Activated CD4-positive, alpha-beta memory T cell treated with anti-CD3 and anti-CD28 coated beads, Interleukin-2, amount 10 ng/mL, durations not matched to agents 7 days and 5 days (primary cell): ENCODE data around the gene RSU1. TPM values are rescaled to one million over a fixed set of nuclear protein-coding genes. Genes with fewer than 3 reads are reported as not detected.
"Not testable (repeated sequence)": the region's sequence is repeated elsewhere in the genome, so short reads cannot be mapped to it uniquely, and the experiment has no call there.

ENCODE experiments used
- CTCF ChIA-PET: fragments of 350-600 bp; sonication (Branson Sonifier 250); formaldehyde crosslinking; loops from one replicate; lab custom pipeline; 2021; ENCODE audit warnings: antibody characterized with exemption, inconsistent platforms; lab: Charles Lee
- POLR2A ChIA-PET: fragments of 350-600 bp; sonication (Branson Sonifier 250); formaldehyde crosslinking; loops from one replicate; lab custom pipeline; 2021; ENCODE audit warnings: antibody characterized with exemption; lab: Charles Lee
- DNase-seq: peaks from one replicate; pipeline ENCODE4 v3.0.0-alpha.2; 2020
- H3K27ac Mint-ChIP-seq: one replicate; pipeline ENCODE4 v1.8.0; 2021; ENCODE audit warnings: mild to moderate bottlenecking, mixed read lengths
- H3K27me3 Mint-ChIP-seq: one replicate; pipeline ENCODE4 v1.8.0; 2021; ENCODE audit warnings: mixed read lengths
- H3K36me3 Mint-ChIP-seq: one replicate; pipeline ENCODE4 v1.8.0; 2021; ENCODE audit warnings: low read depth, mixed read lengths
- H3K4me1 Mint-ChIP-seq: one replicate; pipeline ENCODE4 v1.8.0; 2021; ENCODE audit warnings: mixed read lengths
- H3K4me3 Mint-ChIP-seq: one replicate; pipeline ENCODE4 v1.8.0; 2021; ENCODE audit warnings: mild to moderate bottlenecking, mixed read lengths
- H3K9me3 Mint-ChIP-seq: one replicate; pipeline ENCODE4 v1.8.0; 2021; ENCODE audit warnings: mixed read lengths
- total RNA-seq, 2 experiments: library from RNA; stranded (reverse); gene quantifications; one replicate each; pipeline ENCODE4 v1.2.3, GENCODE V29; 2021

RSU1 gene
- total RNA-seq, 2 experiments from 2014 or later = 74.3 to 74.9 TPM

DNA sequence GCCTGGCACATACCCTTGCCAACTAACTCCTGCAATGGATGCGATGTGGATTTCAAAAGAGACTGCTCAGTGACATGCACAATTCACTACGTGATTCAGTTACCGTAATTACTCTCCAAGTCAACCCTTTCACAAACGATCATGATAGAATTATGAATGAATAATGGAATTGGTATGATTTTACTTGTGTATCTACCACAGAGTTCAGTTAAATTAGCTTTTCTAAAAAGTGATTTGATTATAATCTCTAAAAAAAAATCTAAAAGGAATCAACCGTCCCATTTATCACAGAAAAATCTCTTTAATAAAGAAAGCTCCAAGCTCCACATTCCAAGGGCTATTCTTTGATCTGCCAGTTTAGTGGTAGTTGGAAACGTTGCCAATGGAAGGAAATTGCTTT lies 30.4 kb upstream of the RSU1 start:
- DNase-seq = no peak
- Mint-ChIP-seq H3K4me1 (no peaks in the 10 kb centered on the region), H3K27me3 (peaks cover 4% of the 10 kb centered on the region), H3K27ac (no peak overlapping the region), H3K36me3 (no peaks in the 10 kb centered on the region), H3K9me3 (no peaks in the 10 kb centered on the region), H3K4me3 (no peak overlapping the region)
- CTCF ChIA-PET = interaction anchor here (0.7 to 1.1 kb wide), 3 partner anchors 353 to 409 kb away, joined by 3 read pairs; no protein-coding TSS in a partner anchor
- POLR2A ChIA-PET = interaction anchor here (0.6 to 1.1 kb wide), 2 partner anchors 413 to 599 kb away, joined by 3 to 4 read pairs; no protein-coding TSS in a partner anchor

DNA sequence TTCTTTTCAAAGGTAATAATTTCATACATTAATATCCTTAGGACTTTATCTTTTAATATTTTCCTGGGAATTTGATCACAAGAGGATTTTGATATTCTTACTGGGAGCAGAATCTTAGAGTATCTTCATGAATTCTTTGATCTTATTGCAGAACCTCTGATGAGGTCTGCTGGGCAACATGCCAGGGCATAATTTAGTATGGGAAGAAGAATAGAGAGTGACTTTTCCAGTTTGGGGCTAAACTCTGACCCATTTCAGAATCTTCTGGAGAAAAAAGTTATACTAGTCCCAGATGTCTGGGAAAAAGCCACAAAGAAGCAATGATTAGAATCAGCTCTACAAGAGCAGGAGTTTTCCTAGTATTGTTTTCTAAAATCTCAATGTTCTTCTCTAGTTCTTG lies 28.0 kb upstream of the RSU1 start:
- ChIA-PET CTCF (interaction anchor here (3.5 kb wide), 1 partner anchor 410 kb away, joined by 26 read pairs; no protein-coding TSS in a partner anchor), POLR2A (no interaction called here)
- Mint-ChIP-seq H3K4me3 (no peak overlapping the region), H3K27ac (no peak overlapping the region), H3K4me1 (no peaks in the 10 kb centered on the region), H3K27me3 (peaks cover 6% of the 10 kb centered on the region), H3K9me3 (no peaks in the 10 kb centered on the region), H3K36me3 (no peaks in the 10 kb centered on the region)
- no peak for DNase-seq

DNA sequence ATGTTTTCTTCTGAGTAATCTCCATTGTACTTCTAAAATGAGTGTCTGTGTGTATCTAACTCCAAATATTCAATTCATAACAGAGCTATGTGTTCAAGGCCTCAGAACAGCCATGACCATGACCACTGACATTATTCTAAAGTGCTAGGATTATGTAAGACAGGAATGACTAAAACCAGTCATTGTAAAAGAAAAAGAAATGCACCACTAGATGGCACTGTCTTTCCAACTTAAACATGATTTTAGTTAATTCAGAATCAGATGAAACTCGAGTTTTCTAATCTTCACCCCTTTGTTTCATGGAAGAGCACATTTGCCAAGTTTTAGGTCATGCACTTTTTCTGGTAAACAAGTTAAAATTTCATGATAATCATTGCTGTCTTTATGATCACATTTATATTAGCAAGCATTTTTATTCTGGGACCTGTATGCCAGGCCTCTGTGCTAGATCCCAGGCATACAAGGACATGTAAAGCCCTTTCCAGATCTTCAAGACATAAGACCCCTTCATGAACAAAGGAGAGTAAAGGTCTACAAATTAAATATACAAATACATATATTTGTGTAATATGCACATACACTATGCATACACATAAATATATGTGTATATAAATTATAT lies 26.1 kb upstream of the RSU1 start:
- H3K9me3 Mint-ChIP-seq = no peaks in the 10 kb centered on the region
- CTCF ChIA-PET = interaction anchor here (0.7 to 3.5 kb wide), 6 partner anchors 10 to 533 kb away, joined by 3 to 26 read pairs (median 3); no protein-coding TSS in a partner anchor
- H3K27me3 Mint-ChIP-seq = peaks cover 6% of the 10 kb centered on the region
- POLR2A ChIA-PET = no interaction called here
- no peak for DNase-seq
- no peaks in the 10 kb centered on the region for H3K4me1 Mint-ChIP-seq
- H3K27ac Mint-ChIP-seq = no peak overlapping the region
- H3K36me3 Mint-ChIP-seq = no peaks in the 10 kb centered on the region
- H3K4me3 Mint-ChIP-seq = no peak overlapping the region

DNA sequence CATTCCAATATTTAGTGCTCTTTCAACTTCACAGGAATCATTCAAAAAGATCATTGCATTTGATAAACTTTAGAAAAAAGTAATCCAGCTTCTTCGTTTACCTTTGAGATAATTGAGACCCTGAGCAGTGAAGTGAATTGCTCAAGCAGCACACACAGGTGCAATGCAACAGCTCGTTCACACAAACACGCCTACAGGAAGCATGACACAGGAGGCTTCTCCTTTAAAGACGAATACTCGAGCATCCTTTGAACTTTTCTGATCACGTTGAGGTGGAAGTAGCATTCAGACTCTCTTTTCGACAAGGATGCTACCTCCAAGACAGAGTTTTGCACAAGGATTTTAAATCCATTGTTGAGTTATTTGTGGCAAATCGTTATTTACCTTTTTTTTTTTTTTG lies 18.0 kb upstream of the RSU1 start:
- ChIA-PET POLR2A (interaction anchor here (0.6 to 1.6 kb wide), 2 partner anchors 18 to 266 kb away, joined by 3 to 6 read pairs; partner anchors contain the start of gene RSU1), CTCF (interaction anchor here (0.6 to 1.5 kb wide), 4 partner anchors 11 to 759 kb away, joined by 3 to 5 read pairs (median 4); no protein-coding TSS in a partner anchor)
- Mint-ChIP-seq H3K27me3 (no peaks in the 10 kb centered on the region), H3K36me3 (no peaks in the 10 kb centered on the region), H3K27ac (peak overlapping the region; percentile 44), H3K9me3 (no peaks in the 10 kb centered on the region), H3K4me3 (peak overlapping the region; percentile 27), H3K4me1 (peaks cover 23% of the 10 kb centered on the region)
- peak; percentile 28 for DNase-seq

DNA sequence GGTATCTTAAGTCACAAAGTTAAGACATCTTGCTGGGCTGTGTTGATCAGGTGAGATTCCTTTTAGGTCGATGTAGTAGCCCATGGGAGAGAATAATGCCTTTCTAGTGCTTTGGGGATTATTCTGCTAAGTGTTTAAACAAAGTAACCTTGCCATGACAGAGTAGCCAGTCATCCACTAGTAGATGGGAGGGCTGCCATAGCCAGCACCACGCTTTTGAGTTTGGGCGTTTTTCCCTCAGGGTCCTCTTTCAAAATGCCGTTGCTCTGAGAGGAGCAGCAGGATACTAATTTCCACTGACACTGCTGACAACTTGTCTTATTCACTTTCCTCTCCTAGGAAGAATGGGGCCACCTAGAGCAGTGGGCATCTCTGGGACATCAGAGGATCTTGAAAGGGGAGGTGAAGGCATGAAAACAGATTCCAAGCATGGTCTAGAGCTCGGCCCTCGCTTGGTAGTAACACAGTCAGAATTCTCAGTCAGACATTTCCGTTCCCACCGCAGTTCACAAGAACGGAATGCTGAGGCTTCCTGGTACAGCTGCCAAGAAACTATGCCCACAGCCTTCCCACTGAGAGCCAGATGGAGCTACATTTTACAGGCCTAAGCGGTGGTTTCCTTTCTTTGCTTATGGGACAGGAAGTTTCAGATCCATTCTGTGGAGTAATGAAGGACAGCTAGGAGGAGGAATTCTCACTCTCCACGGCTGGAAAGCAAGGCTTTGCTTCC lies 15.3 kb upstream of the RSU1 start:
- Mint-ChIP-seq H3K4me3 (no peak overlapping the region), H3K27ac (no peak overlapping the region), H3K27me3 (no peaks in the 10 kb centered on the region), H3K9me3 (no peaks in the 10 kb centered on the region), H3K36me3 (no peaks in the 10 kb centered on the region), H3K4me1 (peaks cover 28% of the 10 kb centered on the region)
- DNase-seq = no peak
- CTCF ChIA-PET = interaction anchor here (0.6 kb wide), 1 partner anchor 412 kb away, joined by 3 read pairs; no protein-coding TSS in a partner anchor
- POLR2A ChIA-PET = interaction anchor here (1.4 kb wide), 1 partner anchor 405 kb away, joined by 8 read pairs; no protein-coding TSS in a partner anchor

DNA sequence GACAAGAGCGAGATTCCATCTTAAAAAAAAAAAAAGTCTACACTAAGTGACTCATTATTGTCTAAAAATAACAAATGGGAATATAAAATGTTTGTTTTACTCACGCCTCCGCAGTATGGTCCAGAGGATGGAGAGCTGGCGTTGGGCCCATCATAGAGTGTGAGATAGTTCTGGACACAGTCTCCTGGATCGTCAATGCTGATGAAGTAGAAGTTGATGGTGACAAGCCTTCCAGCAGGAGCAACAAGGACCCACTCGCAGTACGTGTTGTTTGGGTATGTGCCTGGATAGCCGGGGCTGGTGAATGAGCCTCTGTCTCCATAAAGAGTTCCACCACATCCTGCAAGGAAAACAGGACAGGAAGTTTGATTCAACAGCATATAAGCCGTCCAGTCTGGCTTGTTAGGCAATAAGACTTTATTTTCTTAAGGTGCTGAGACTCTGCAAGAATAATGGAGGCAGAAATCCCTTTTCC lies 11.5 kb upstream of the RSU1 start:
- Mint-ChIP-seq H3K36me3 (no peaks in the 10 kb centered on the region), H3K4me1 (peaks cover 8% of the 10 kb centered on the region), H3K9me3 (no peaks in the 10 kb centered on the region), H3K27ac (no peak overlapping the region), H3K27me3 (no peaks in the 10 kb centered on the region), H3K4me3 (no peak overlapping the region)
- ChIA-PET POLR2A (interaction anchor here (1.4 kb wide), 1 partner anchor 11 kb away, joined by 7 read pairs; the partner anchor contains the start of gene RSU1), CTCF (interaction anchor here (0.7 to 2.3 kb wide), 6 partner anchors 9 to 428 kb away, joined by 3 to 10 read pairs (median 4); partner anchors contain the start of gene RSU1)
- DNase-seq = no peak

DNA sequence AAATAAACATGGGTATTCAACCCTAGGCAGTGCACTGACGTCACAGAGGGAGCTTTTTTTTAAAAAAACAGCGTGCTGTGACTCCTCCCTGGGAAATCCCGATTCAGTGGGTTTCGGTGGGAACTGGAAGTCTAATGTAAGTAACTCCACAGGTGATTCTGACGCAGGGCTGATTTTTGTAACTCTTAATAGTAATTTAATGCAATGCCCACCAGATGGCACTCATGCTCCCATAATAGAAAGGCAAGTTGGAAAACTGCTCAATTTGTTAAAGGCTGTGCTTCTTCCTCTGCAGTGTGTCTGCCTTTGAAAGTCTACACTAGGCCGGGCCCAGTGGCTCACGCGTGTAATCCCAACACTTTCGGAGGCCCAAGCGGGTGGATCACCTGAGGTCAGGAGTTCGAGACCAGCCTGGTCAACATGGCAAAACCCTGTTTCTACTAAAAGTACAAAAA lies 10.9 kb upstream of the RSU1 start:
- peaks cover 4% of the 10 kb centered on the region for H3K9me3 Mint-ChIP-seq
- POLR2A ChIA-PET = interaction anchor here (1.4 kb wide), 1 partner anchor 10 kb away, joined by 7 read pairs; the partner anchor contains the start of gene RSU1
- H3K4me1 Mint-ChIP-seq = peaks cover 8% of the 10 kb centered on the region

DNA sequence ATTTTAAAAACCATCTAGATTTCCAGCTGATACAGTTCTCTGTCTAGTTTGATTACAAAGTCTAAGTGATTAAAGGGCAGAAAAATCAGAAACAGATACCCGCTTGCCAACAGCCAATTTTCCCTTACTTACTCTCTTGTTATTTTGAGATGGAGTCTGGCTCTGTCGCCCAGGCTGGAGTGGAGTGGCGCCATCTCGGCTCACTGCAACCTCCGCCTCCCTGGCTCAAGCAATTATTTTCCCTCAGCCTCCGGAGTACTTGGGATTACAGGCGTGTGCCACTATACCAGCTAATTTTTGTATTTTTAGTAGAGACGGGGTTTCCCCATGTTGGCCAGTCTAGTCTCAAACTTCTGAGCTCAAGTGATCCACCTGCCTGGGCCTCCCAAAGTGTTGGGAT lies 10.2 kb upstream of the RSU1 start:
- ChIA-PET POLR2A (interaction anchor here (1.4 kb wide), 1 partner anchor 10 kb away, joined by 7 read pairs; the partner anchor contains the start of gene RSU1), CTCF (interaction anchor here (1.1 to 2.3 kb wide), 7 partner anchors 8 to 431 kb away, joined by 3 to 10 read pairs (median 4); partner anchors contain the start of gene RSU1)
- not testable (repeated sequence) for H3K36me3 Mint-ChIP-seq, H3K27ac Mint-ChIP-seq, H3K4me1 Mint-ChIP-seq, DNase-seq, H3K4me3 Mint-ChIP-seq, H3K9me3 Mint-ChIP-seq, H3K27me3 Mint-ChIP-seq

More for the DNA sequence above, 10.9 kb upstream of the RSU1 start:
- Mint-ChIP-seq H3K36me3 (no peaks in the 10 kb centered on the region), H3K27ac (no peak overlapping the region), H3K27me3 (no peaks in the 10 kb centered on the region), H3K4me3 (no peak overlapping the region)
- DNase-seq = peak; percentile 65
- CTCF ChIA-PET = interaction anchor here (0.8 to 2.3 kb wide), 8 partner anchors 9 to 431 kb away, joined by 3 to 10 read pairs (median 4); partner anchors contain the start of gene RSU1

DNA sequence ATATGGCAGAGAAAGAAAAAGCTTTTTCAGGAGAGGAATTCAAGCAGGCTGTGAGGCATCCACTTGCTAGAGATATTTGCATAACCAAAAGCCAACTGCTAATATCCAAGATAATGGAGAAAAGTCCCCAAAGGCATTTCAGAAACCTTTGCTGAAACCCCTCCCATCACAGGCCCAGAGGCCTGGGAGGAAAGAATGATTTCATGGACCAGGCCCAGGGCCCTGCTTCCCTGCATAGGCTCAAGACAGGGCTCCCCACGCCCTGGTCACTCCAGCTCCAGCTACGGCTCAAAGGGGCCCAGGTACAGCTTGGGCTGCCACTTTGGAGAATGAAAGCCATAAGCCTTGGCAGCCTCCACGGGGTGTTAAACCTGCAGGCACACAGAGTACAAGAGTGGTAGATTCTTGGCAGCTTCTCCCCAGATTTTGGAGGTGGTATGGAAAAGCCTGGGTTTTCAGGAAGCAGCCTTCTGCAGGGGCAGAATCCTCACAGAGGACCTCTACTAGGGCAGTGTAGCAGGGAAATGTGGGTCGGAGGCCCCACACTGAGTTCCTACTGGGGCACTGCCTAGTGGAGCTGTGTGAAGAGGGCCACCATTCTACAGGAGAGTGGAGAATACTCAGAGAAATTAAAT lies 5.6 kb upstream of the RSU1 start:
- Mint-ChIP-seq H3K36me3 (peaks cover 15% of the 10 kb centered on the region), H3K4me3 (no peak overlapping the region), H3K9me3 (peaks cover 21% of the 10 kb centered on the region), H3K4me1 (peaks cover 10% of the 10 kb centered on the region), H3K27ac (no peak overlapping the region), H3K27me3 (peaks cover 3% of the 10 kb centered on the region)
- no peak for DNase-seq
- CTCF ChIA-PET = no interaction called here
- POLR2A ChIA-PET = no interaction called here

DNA sequence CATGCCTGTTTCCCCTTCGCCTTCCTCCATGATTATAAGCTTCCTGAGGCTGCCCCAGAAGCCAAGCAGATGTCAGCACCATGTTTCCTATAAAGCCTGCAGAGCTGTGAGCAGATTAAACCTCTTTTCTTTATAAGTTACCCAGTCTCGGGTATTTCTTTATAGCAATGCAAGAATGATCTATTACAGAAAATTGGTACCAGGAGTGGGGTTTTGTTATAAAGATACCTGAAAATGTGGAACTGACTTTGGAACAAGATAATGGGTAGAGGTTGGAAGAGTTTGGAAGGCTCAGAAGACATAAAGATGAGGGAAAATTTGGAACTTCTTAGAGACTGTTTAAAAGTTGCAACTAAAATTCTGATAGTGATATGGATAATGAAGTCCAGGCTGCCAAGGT lies 4.8 kb upstream of the RSU1 start:
- H3K36me3 Mint-ChIP-seq = peaks cover 21% of the 10 kb centered on the region
- H3K9me3 Mint-ChIP-seq = peaks cover 21% of the 10 kb centered on the region
- ChIA-PET POLR2A (no interaction called here), CTCF (interaction anchor here (1.2 to 1.3 kb wide), 2 partner anchors 12 to 920 kb away, joined by 3 to 4 read pairs; no protein-coding TSS in a partner anchor)
- peaks cover 4% of the 10 kb centered on the region for H3K27me3 Mint-ChIP-seq
- no peak for DNase-seq
- H3K27ac Mint-ChIP-seq = no peak overlapping the region
- peaks cover 12% of the 10 kb centered on the region for H3K4me1 Mint-ChIP-seq
- no peak overlapping the region for H3K4me3 Mint-ChIP-seq

DNA sequence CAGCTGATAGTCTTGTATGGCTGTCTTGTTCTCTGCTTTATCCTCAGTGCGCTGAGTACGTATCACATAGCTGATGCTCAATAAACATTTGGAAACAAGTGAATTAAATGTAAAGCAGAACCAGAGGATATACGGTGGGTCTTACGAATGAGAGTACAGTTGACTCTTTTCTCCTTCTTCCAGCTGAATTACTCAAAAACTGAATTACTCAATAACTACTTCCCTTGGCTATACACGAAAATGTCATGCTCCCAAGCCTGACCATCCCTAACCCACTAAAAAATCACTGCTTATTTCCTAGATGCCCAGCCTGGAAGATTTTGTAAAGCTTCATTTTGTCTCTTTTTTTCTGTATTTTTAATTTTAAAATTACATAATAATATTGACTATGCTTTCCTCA lies 3.2 kb upstream of the RSU1 start:
- peaks cover 25% of the 10 kb centered on the region for H3K36me3 Mint-ChIP-seq
- CTCF ChIA-PET = no interaction called here
- no peak overlapping the region for H3K4me3 Mint-ChIP-seq
- POLR2A ChIA-PET = no interaction called here
- H3K27me3 Mint-ChIP-seq = peaks cover 4% of the 10 kb centered on the region
- peaks cover 21% of the 10 kb centered on the region for H3K9me3 Mint-ChIP-seq
- no peak for DNase-seq
- H3K27ac Mint-ChIP-seq = no peak overlapping the region
- peaks cover 24% of the 10 kb centered on the region for H3K4me1 Mint-ChIP-seq

DNA sequence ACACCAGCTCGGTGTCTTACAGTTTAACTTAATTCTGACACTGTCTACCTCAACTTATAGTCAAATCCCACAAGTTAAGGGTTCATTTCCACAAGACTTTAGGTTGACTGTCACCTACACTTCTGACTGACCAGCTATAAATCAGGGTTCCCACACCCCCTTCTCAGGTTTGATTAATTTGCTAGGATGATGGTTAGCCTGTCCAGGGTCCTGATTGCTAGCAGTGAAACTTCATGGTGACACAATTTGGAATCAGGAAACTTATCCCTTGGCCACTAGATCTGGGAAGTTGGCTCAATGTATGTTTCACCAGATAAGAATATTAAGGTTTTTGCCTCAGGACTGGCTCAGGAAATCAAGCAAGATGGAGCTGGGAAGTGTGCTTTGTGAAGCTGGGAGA lies 2.8 kb upstream of the RSU1 start:
- peaks cover 28% of the 10 kb centered on the region for H3K36me3 Mint-ChIP-seq
- CTCF ChIA-PET = interaction anchor here (1.1 kb wide), 1 partner anchor 8 kb away, joined by 3 read pairs; no protein-coding TSS in a partner anchor
- peaks cover 21% of the 10 kb centered on the region for H3K9me3 Mint-ChIP-seq
- peaks cover 4% of the 10 kb centered on the region for H3K27me3 Mint-ChIP-seq
- H3K27ac Mint-ChIP-seq = no peak overlapping the region
- peaks cover 28% of the 10 kb centered on the region for H3K4me1 Mint-ChIP-seq
- H3K4me3 Mint-ChIP-seq = no peak overlapping the region
- POLR2A ChIA-PET = interaction anchor here (1.0 kb wide), 1 partner anchor 418 kb away, joined by 3 read pairs; no protein-coding TSS in a partner anchor
- no peak for DNase-seq
